ENCODE results near the gene DUSP1.

Gene DUSP1

DNA sequence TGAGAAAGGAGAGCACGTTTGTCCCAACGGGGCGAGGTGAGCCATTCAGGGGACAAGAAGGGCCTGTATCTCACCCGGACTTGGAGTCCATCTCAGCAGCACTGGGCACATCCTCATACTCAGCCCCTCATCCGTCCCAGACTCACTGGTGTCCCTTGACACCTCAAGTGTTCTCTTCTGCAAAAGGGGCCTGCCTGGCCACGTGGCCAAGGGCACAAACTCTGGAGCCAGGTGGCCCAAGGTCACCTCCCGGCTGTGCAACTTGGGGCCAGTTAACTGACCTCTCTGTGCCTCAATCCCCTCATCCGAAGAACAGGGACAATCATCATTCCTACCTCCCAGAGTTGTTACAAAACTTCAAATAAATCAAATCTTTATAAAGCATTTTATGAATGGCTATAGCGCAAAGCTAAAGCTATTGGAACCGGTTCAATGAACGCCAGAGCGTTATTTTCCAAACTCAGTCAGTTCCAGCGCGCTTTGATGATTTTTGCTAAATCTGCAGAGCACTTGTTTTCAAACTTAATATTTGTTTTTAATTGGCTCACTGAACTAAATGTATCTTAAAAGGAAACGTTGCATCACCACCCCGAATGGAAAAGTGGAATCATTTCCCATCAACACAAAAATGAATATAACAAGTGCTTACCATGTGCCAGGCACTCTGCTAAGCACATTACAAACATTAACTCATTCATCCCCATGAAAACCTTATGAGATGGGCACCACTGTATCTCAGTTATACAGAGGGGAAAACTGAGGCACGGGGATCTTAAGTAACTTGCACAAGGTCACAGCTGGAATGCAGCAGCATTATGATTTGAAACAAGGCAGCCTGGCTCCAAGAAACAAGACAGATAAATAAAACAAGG is 49.3 kb downstream of the DUSP1 start:
- no peak for DNase-seq

DNA sequence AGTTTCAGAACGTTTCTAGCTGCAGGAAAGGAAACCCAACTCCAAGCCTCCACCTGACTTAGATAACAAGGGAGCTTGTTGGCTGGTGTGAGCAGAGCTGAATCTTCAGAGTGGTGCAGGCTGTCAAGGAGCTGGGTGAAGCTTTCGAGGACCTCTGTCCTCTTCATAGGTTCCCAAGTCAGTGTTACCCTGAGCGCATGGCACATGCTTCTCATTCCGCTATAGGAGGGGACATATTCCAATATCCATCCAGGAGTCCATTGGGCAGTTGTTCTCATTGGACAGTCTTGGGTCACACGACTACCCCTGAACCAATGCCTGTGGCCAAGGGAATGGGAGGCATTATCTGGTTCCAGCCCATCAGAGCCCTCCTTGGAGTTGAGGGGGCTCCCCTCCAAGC is 50.3 kb downstream of the DUSP1 start:
- DNase-seq: no peak

GRCh38 chr5:172719211-172719610 is 51.8 kb downstream of the DUSP1 start:
- no peak for DNase-seq

GRCh38 chr5:172718527-172719114 is 52.4 kb downstream of the DUSP1 start:
- no peak for DNase-seq
